Measurements from ENCODE around the gene ANKRD17.

- TF ChIP-seq POLR2A (IDR thresholded peaks at IDR 0.05; ENCODE audit: extremely low read depth, insufficient read length) = no peak
- TF ChIP-seq CTCF (IDR thresholded peaks at IDR 0.05; ENCODE audit: low read depth, low read length) = no peak
- TF ChIP-seq MAX (IDR thresholded peaks at IDR 0.05; ENCODE audit: low read depth, low read length) = no peak
- no peak for TF ChIP-seq MYC (IDR thresholded peaks at IDR 0.05; ENCODE audit: low read depth, low read length)
Observed at GRCh38 chr4:73055241-73055897, 203.2 kb downstream of the ANKRD17 start.
